ENCODE data around the gene CADM4.
"Not testable (repeated sequence)": the region's sequence is repeated elsewhere in the genome, so short reads cannot be mapped to it uniquely, and the experiment has no call there.

The CADM4 gene

GRCh38 chr19:43672061-43672679 lies 32.5 kb upstream of the CADM4 start:
- no peak for ATAC-seq
- peaks cover 7% of the 10 kb centered on the region for H3K9me3 Mint-ChIP-seq
- peaks cover 9% of the 10 kb centered on the region for H3K36me3 Mint-ChIP-seq
- peaks cover 46% of the 10 kb centered on the region for H3K27me3 Mint-ChIP-seq
- peaks cover 34% of the 10 kb centered on the region for H3K4me1 Mint-ChIP-seq
- H3K27ac Mint-ChIP-seq: no peak overlapping the region
- no peak overlapping the region for H3K4me3 Mint-ChIP-seq

- Mint-ChIP-seq H3K27me3 (peaks cover 41% of the 10 kb centered on the region), H3K4me3 (peak overlapping the region; percentile 81), H3K36me3 (peaks cover 9% of the 10 kb centered on the region), H3K27ac (peak overlapping the region; percentile 48), H3K4me1 (peaks cover 38% of the 10 kb centered on the region), H3K9me3 (peaks cover 7% of the 10 kb centered on the region)
- peak; percentile 90 for ATAC-seq
Measured at GRCh38 chr19:43668406-43669109, 28.9 kb upstream of the CADM4 start.

- Mint-ChIP-seq H3K36me3 (peaks cover 9% of the 10 kb centered on the region), H3K9me3 (peaks cover 7% of the 10 kb centered on the region), H3K27ac (peak overlapping the region; percentile 48), H3K4me1 (peaks cover 41% of the 10 kb centered on the region), H3K4me3 (peak overlapping the region; percentile 81), H3K27me3 (peaks cover 41% of the 10 kb centered on the region)
- no peak for ATAC-seq
Measured at GRCh38 chr19:43667876-43668405, 28.3 kb upstream of the CADM4 start.

- no peak for ATAC-seq
- Mint-ChIP-seq H3K4me1 (peaks cover 41% of the 10 kb centered on the region), H3K9me3 (peaks cover 7% of the 10 kb centered on the region), H3K36me3 (peaks cover 9% of the 10 kb centered on the region), H3K27me3 (peaks cover 41% of the 10 kb centered on the region), H3K27ac (no peak overlapping the region), H3K4me3 (peak overlapping the region; percentile 81)
Measured at GRCh38 chr19:43667126-43667875, 27.7 kb upstream of the CADM4 start.

GRCh38 chr19:43664018-43664417 lies 24.4 kb upstream of the CADM4 start:
- Mint-ChIP-seq H3K9me3 (peaks cover 7% of the 10 kb centered on the region), H3K36me3 (peaks cover 9% of the 10 kb centered on the region), H3K27me3 (peaks cover 27% of the 10 kb centered on the region), H3K27ac (no peak overlapping the region), H3K4me3 (no peak overlapping the region), H3K4me1 (peaks cover 30% of the 10 kb centered on the region)
- ATAC-seq: no peak

GRCh38 chr19:43662487-43662886 lies 22.8 kb upstream of the CADM4 start:
- no peak overlapping the region for H3K27ac Mint-ChIP-seq
- peaks cover 15% of the 10 kb centered on the region for H3K4me1 Mint-ChIP-seq
- H3K36me3 Mint-ChIP-seq: no peaks in the 10 kb centered on the region
- peaks cover 5% of the 10 kb centered on the region for H3K9me3 Mint-ChIP-seq
- peaks cover 11% of the 10 kb centered on the region for H3K27me3 Mint-ChIP-seq
- no peak for ATAC-seq
- no peak overlapping the region for H3K4me3 Mint-ChIP-seq

GRCh38 chr19:43660971-43661360 lies 21.3 kb upstream of the CADM4 start:
- Mint-ChIP-seq H3K4me1 (peaks cover 14% of the 10 kb centered on the region), H3K27me3 (no peaks in the 10 kb centered on the region), H3K27ac (no peak overlapping the region), H3K36me3 (no peaks in the 10 kb centered on the region), H3K9me3 (peaks cover 8% of the 10 kb centered on the region), H3K4me3 (no peak overlapping the region)
- no peak for ATAC-seq

- no peak overlapping the region for H3K27ac Mint-ChIP-seq
- H3K36me3 Mint-ChIP-seq: no peaks in the 10 kb centered on the region
- H3K27me3 Mint-ChIP-seq: no peaks in the 10 kb centered on the region
- peaks cover 14% of the 10 kb centered on the region for H3K4me1 Mint-ChIP-seq
- no peak for ATAC-seq
- peaks cover 8% of the 10 kb centered on the region for H3K9me3 Mint-ChIP-seq
- no peak overlapping the region for H3K4me3 Mint-ChIP-seq
Measured at GRCh38 chr19:43660301-43660970, 20.8 kb upstream of the CADM4 start.

GRCh38 chr19:43658494-43658893 lies 18.8 kb upstream of the CADM4 start:
- H3K36me3 Mint-ChIP-seq: no peaks in the 10 kb centered on the region

GRCh38 chr19:43658001-43658400 lies 18.4 kb upstream of the CADM4 start:
- no peaks in the 10 kb centered on the region for H3K27me3 Mint-ChIP-seq

More at GRCh38 chr19:43658494-43658893, 18.8 kb upstream of the CADM4 start:
- Mint-ChIP-seq H3K27ac (no peak overlapping the region), H3K4me3 (no peak overlapping the region), H3K9me3 (peaks cover 8% of the 10 kb centered on the region), H3K4me1 (peaks cover 2% of the 10 kb centered on the region), H3K27me3 (no peaks in the 10 kb centered on the region)
- no peak for ATAC-seq

GRCh38 chr19:43656436-43656835 lies 16.8 kb upstream of the CADM4 start:
- ATAC-seq: no peak
- peaks cover 5% of the 10 kb centered on the region for H3K4me1 Mint-ChIP-seq
- H3K27ac Mint-ChIP-seq: no peak overlapping the region
- H3K4me3 Mint-ChIP-seq: no peak overlapping the region
- H3K9me3 Mint-ChIP-seq: peaks cover 8% of the 10 kb centered on the region
- peaks cover 8% of the 10 kb centered on the region for H3K27me3 Mint-ChIP-seq
- no peaks in the 10 kb centered on the region for H3K36me3 Mint-ChIP-seq

More at GRCh38 chr19:43658001-43658400, 18.4 kb upstream of the CADM4 start:
- H3K4me1 Mint-ChIP-seq: no peaks in the 10 kb centered on the region
- H3K36me3 Mint-ChIP-seq: no peaks in the 10 kb centered on the region
- H3K27ac Mint-ChIP-seq: no peak overlapping the region
- peaks cover 8% of the 10 kb centered on the region for H3K9me3 Mint-ChIP-seq
- no peak for ATAC-seq
- no peak overlapping the region for H3K4me3 Mint-ChIP-seq

- H3K4me3 Mint-ChIP-seq: no peak overlapping the region
Measured at GRCh38 chr19:43652546-43652874, 12.9 kb upstream of the CADM4 start.

GRCh38 chr19:43651758-43652545 lies 12.3 kb upstream of the CADM4 start:
- peaks cover 34% of the 10 kb centered on the region for H3K27me3 Mint-ChIP-seq
- ATAC-seq: no peak

More at GRCh38 chr19:43652546-43652874, 12.9 kb upstream of the CADM4 start:
- no peaks in the 10 kb centered on the region for H3K36me3 Mint-ChIP-seq
- H3K9me3 Mint-ChIP-seq: peaks cover 3% of the 10 kb centered on the region
- peaks cover 28% of the 10 kb centered on the region for H3K27me3 Mint-ChIP-seq
- peaks cover 5% of the 10 kb centered on the region for H3K4me1 Mint-ChIP-seq
- ATAC-seq: no peak
- H3K27ac Mint-ChIP-seq: no peak overlapping the region

GRCh38 chr19:43650276-43650675 lies 10.6 kb upstream of the CADM4 start:
- H3K4me3 Mint-ChIP-seq, ATAC-seq, H3K4me1 Mint-ChIP-seq, H3K9me3 Mint-ChIP-seq, H3K27ac Mint-ChIP-seq, H3K36me3 Mint-ChIP-seq: not testable (repeated sequence)
- peaks cover 36% of the 10 kb centered on the region for H3K27me3 Mint-ChIP-seq

More at GRCh38 chr19:43651758-43652545, 12.3 kb upstream of the CADM4 start:
- Mint-ChIP-seq H3K4me1 (peaks cover 5% of the 10 kb centered on the region), H3K4me3 (peak overlapping the region; percentile 38), H3K36me3 (no peaks in the 10 kb centered on the region), H3K27ac (no peak overlapping the region), H3K9me3 (no peaks in the 10 kb centered on the region)

All from stimulated activated memory B cell treated with anti-CD40 and anti-IgM and Interleukin-4, amounts not matched to agents 10 μg/mL and 1 μg/mL and 100 μg/mL, for 72 hours (primary cell).